HepG2 (cell line): ENCODE measurements around the gene VPS50. TPM values are rescaled to one million over a fixed set of nuclear protein-coding genes. Genes with fewer than 3 reads are reported as not detected.

Source experiments
- ATAC-seq: fragments of 200-7000 bp; cut with Tn5 transposase; 3 replicates; pipeline ENCODE4 v1.9.1; 2020; ENCODE audit warnings: mild to moderate bottlenecking, moderate library complexity
- BruUV-seq: library from RNA; stranded (reverse); fragments of 400-500 nt; replicated peaks from 2 replicates; lab custom pipeline; 2021; lab: Mats Ljungman, UMichigan
- CTCF ChIA-PET: fragments of 300-600 bp; formaldehyde crosslinking; extraction: SDS; loops from one replicate; lab custom pipeline; 2021; ENCODE audit warnings: low total read pairs, inconsistent platforms, low intra/inter-chr PET ratio; lab: Yijun Ruan, JAX
- POLR2A ChIA-PET: fragments of 350-600 bp; sonication (Branson Sonifier 250); formaldehyde crosslinking; loops from one replicate; lab custom pipeline; 2020; ENCODE audit warnings: antibody characterized with exemption, inconsistent platforms; lab: Yijun Ruan, JAX
- DNase-seq: peaks from one replicate; pipeline ENCODE4 v3.0.0-alpha.2; 2015; ENCODE audit warnings: low spot score
- FAIRE-seq: peaks from 3 replicates; lab custom pipeline; 2011; peaks lifted over from hg19 to GRCh38; lab: Jason Lieb, UNC
- H2AFZ ChIP-seq: one replicate; pipeline ENCODE4 v1.6.1; 2011; ENCODE audit warnings: low read length, inconsistent platforms
- H3K27ac ChIP-seq: fragments of 300-600 bp; 3 replicates; pipeline ENCODE4 v1.8.0; 2011; ENCODE audit warnings: mixed run types, mild to moderate bottlenecking, mixed read lengths, low read length, inconsistent platforms; ENCODE audit not compliant: insufficient read depth; ENCODE audit errors: extremely low read length
- H3K27me3 ChIP-seq, 2 experiments: fragments of 200-600 bp in 1 of 2; 2 replicates in 1 of 2; 3 replicates in 1 of 2; pipeline versions ENCODE4 v1.6.0 to v1.8.0; 2011; ENCODE audit warnings: low read length in 2 of 2, mild to moderate bottlenecking in 2 of 2, moderate library complexity in 2 of 2, inconsistent platforms in 1 of 2; ENCODE audit not compliant: insufficient read depth in 2 of 2, control insufficient read depth in 1 of 2
- H3K36me3 ChIP-seq, 2 experiments: fragments of 200-600 bp in 1 of 2; replicated peaks in 1 of 2; 2 replicates in 1 of 2; 3 replicates in 1 of 2; pipeline versions ENCODE4 v1.5.1 to v1.8.0; 2011; ENCODE audit warnings: low read length in 2 of 2, inconsistent platforms in 1 of 2; ENCODE audit not compliant: insufficient read depth in 2 of 2, control insufficient read depth in 1 of 2
- H3K4me1 ChIP-seq: 2 replicates; pipeline ENCODE4 v1.5.1; 2012; ENCODE audit warnings: low read length, inconsistent platforms; ENCODE audit not compliant: insufficient read depth
- H3K4me2 ChIP-seq: 2 replicates; pipeline ENCODE4 v1.6.0; 2011; ENCODE audit warnings: low read depth, low read length, inconsistent platforms
- H3K4me3 ChIP-seq, 3 experiments: fragments of 200-600 bp in 1 of 3; sonication (generic), shearing (Covaris generic) in 1 of 3; replicated peaks in 1 of 3; 2 replicates each; pipeline ENCODE4 v1.5.1; 2011 to 2016; ENCODE audit warnings: low read length in 3 of 3, inconsistent platforms in 2 of 3, low read depth in 2 of 3, mild to moderate bottlenecking in 2 of 3, control low read depth in 1 of 3, mixed read lengths in 1 of 3; ENCODE audit not compliant: insufficient read depth in 1 of 3
- H3K79me2 ChIP-seq: one replicate; pipeline ENCODE4 v1.6.1; 2011; ENCODE audit warnings: low read length, inconsistent platforms; ENCODE audit not compliant: insufficient read depth
- H3K9ac ChIP-seq: 2 replicates; pipeline ENCODE4 v1.6.0; 2011; ENCODE audit warnings: mild to moderate bottlenecking, low read depth, low read length, inconsistent platforms; ENCODE audit not compliant: insufficient read depth
- H3K9me3 ChIP-seq: 2 replicates; pipeline ENCODE4 v1.5.1; 2012; ENCODE audit warnings: mild to moderate bottlenecking, low read length
- H4K20me1 ChIP-seq: 2 replicates; pipeline ENCODE4 v1.6.0; 2011; ENCODE audit warnings: inconsistent platforms, mild to moderate bottlenecking, low read length, moderate library complexity; ENCODE audit not compliant: insufficient read depth
- ARID4A ChIP-seq: sonication (generic); formaldehyde crosslinking; IDR thresholded peaks from 2 replicates; pipeline ENCODE4 v1.5.0; 2020; ENCODE audit warnings: mild to moderate bottlenecking, missing genetic modification reagents, borderline replicate concordance
- EZH2 ChIP-seq: conservative IDR thresholded peaks from 2 replicates; pipeline ENCODE4 v1.6.1; 2012; ENCODE audit warnings: mild to moderate bottlenecking, low read depth, low read length, moderate library complexity
- NFYC ChIP-seq: IDR thresholded peaks from 2 replicates; pipeline ENCODE4 v1.6.1; 2016; ENCODE audit warnings: missing genetic modification reagents, missing compliant biosample characterization
- POLR2AphosphoS2 ChIP-seq: IDR thresholded peaks from 2 replicates; pipeline ENCODE4 v1.6.1; 2011; ENCODE audit warnings: low read depth, low read length, improper control_type of control experiment
- SP2 ChIP-seq: sonication (generic); formaldehyde crosslinking; IDR thresholded peaks from 2 replicates; pipeline ENCODE4 v1.5.1; 2020; ENCODE audit warnings: mild to moderate bottlenecking, missing genetic modification reagents
- THRA ChIP-seq: sonication (generic); formaldehyde crosslinking; IDR thresholded peaks from 2 replicates; pipeline ENCODE4 v1.4.0; 2020; ENCODE audit warnings: missing genetic modification reagents, borderline replicate concordance
- ZNF24 ChIP-seq: fragments of 450-650 bp; IDR thresholded peaks from 2 replicates; pipeline ENCODE4 v1.6.1; 2017; ENCODE audit warnings: antibody characterized with exemption, mild to moderate bottlenecking
- ZNF337 ChIP-seq: sonication (generic); formaldehyde crosslinking; IDR thresholded peaks from 2 replicates; pipeline ENCODE4 v1.5.1; 2020; ENCODE audit warnings: missing genetic modification reagents, low read depth, mild to moderate bottlenecking, borderline replicate concordance
- ZNF580 ChIP-seq: IDR thresholded peaks from 2 replicates; pipeline ENCODE4 v1.6.1; 2016; ENCODE audit warnings: low read depth, borderline replicate concordance
- ZNF7 ChIP-seq: IDR thresholded peaks from 2 replicates; pipeline ENCODE4 v1.6.1; 2016; ENCODE audit warnings: missing biosample characterization, missing genetic modification reagents
- ZNF788 ChIP-seq: sonication (generic); formaldehyde crosslinking; IDR thresholded peaks from 2 replicates; pipeline ENCODE4 v1.5.0; 2020; ENCODE audit warnings: mild to moderate bottlenecking, missing genetic modification reagents, borderline replicate concordance
- WGBS: methylation state at CpG from one replicate; pipeline ENCODE4 v1.1.6; 2017; ENCODE audit warnings: low lambda C conversion rate; 5-methylcytosine and 5-hydroxymethylcytosine counted together
- in situ Hi-C: cut with HindIII; loops from 2 replicates; pipeline ENCODE4 v1.10.0; 2017; ENCODE audit warnings: low pct_unique_long_range_greater_than_20kb; ENCODE audit not compliant: extremely low pct_ligation_motif_present
- intact Hi-C: fragments of 100-400 bp; cut with micrococcal nuclease; formaldehyde crosslinking; loops from one replicate; pipeline ENCODE4 v1.10.0; 2022; ENCODE audit not compliant: unreplicated experiment
- polyA plus RNA-seq, 8 experiments: library from polyadenylated mRNA; depleted of rRNA in 3 of 8; stranded (reverse) in 7 of 8; unstranded in 1 of 8; fragments of >200 nt; fragmentation: Illumina TruSeq in 4 of 8; extraction: Trizol in 4 of 8; gene quantifications; 2 replicates each; pipeline versions ENCODE4 v1.2.1 to v1.2.3, GENCODE V29; 2011 to 2016; ENCODE audit warnings: low read depth in 4 of 8, missing spikeins in 1 of 8, mixed read lengths in 1 of 8; ENCODE audit not compliant: insufficient read depth in 1 of 8
- total RNA-seq, 5 experiments: library from RNA; depleted of rRNA; stranded (reverse); fragments of >200 nt; fragmentation: Illumina TruSeq; extraction: Trizol; gene quantifications; 2 replicates each; pipeline ENCODE4 v1.2.3, GENCODE V29; 2016; ENCODE audit warnings: low read depth in 1 of 5

Gene VPS50
- total and polyA plus RNA-seq, 2 of the 13 experiments (the other 11 are each of a cell fraction or from before 2014, with no cell fraction given) = 10.3 to 20.4 TPM

GRCh38 chr7:93352881-93353280 is 120.7 kb downstream of the VPS50 start:
- no peak overlapping the region for H3K27ac ChIP-seq
- no peak overlapping the region for H3K9ac ChIP-seq
- WGBS = 90% methylated on average over 2 of the region's 2 CpGs
- no peak overlapping the region for H2AFZ ChIP-seq
- no peak for FAIRE-seq
- DNase-seq = no peak
- H3K79me2 ChIP-seq = no peaks in the 10 kb centered on the region
- no peaks in the 10 kb centered on the region for H3K9me3 ChIP-seq
- TF ChIP-seq ZNF337 (CRISPR knock-in tag) (no peak), NFYC (CRISPR knock-in tag) (no peak), ZNF7 (no peak), ZNF24 (no peak), ARID4A (CRISPR knock-in tag) (no peak), SP2 (CRISPR knock-in tag) (no peak), POLR2AphosphoS2 (no peak), ZNF580 (CRISPR knock-in tag) (no peak), EZH2 (no peak), THRA (CRISPR knock-in tag) (no peak), ZNF788 (no peak)
- no peaks in the 10 kb centered on the region for H4K20me1 ChIP-seq
- no peaks in the 10 kb centered on the region for H3K27me3 ChIP-seq
- H3K4me3 ChIP-seq = no peak overlapping the region
- in situ Hi-C loops (no loop called here), intact Hi-C loops (no loop called here)
- no TSS peak for BruUV-seq
- H3K36me3 ChIP-seq = no peaks in the 10 kb centered on the region
- H3K4me1 ChIP-seq = no peaks in the 10 kb centered on the region
- POLR2A ChIA-PET = no interaction called here
- no peak overlapping the region for H3K4me2 ChIP-seq
- CTCF ChIA-PET = no interaction called here
- no peak for ATAC-seq
